ENCODE results near the gene PDXP. TPM values are rescaled to one million over a fixed set of nuclear protein-coding genes. Genes with fewer than 3 reads are reported as not detected.
"Not testable (repeated sequence)": the region's sequence is repeated elsewhere in the genome, so short reads cannot be mapped to it uniquely, and the experiment has no call there.

Gene PDXP
- total RNA-seq, 1 donor from 2014 or later, result 13.7 TPM

DNA sequence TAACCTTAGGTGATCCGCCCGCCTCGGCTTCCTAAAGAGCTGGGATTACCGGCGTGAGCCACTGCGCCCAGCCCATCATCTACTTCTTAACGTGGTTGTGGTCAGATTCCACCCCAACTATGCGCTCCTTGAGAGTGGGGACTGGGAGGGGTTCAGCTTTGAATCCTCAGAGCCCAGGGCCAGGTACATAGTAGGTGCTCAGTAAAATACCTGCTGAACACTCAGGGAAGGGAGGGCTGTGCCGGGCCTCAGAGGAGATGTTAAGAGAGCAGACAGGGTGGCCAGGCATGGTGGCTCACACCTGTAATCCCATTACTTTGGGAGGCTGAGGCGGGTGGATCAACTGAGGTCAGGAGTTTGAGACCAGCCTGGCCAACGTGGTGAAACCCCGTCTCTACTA, 15.7 kb downstream of the PDXP start:
- no peak for DNase-seq (ENCODE audit: low read depth, low spot score)

DNA sequence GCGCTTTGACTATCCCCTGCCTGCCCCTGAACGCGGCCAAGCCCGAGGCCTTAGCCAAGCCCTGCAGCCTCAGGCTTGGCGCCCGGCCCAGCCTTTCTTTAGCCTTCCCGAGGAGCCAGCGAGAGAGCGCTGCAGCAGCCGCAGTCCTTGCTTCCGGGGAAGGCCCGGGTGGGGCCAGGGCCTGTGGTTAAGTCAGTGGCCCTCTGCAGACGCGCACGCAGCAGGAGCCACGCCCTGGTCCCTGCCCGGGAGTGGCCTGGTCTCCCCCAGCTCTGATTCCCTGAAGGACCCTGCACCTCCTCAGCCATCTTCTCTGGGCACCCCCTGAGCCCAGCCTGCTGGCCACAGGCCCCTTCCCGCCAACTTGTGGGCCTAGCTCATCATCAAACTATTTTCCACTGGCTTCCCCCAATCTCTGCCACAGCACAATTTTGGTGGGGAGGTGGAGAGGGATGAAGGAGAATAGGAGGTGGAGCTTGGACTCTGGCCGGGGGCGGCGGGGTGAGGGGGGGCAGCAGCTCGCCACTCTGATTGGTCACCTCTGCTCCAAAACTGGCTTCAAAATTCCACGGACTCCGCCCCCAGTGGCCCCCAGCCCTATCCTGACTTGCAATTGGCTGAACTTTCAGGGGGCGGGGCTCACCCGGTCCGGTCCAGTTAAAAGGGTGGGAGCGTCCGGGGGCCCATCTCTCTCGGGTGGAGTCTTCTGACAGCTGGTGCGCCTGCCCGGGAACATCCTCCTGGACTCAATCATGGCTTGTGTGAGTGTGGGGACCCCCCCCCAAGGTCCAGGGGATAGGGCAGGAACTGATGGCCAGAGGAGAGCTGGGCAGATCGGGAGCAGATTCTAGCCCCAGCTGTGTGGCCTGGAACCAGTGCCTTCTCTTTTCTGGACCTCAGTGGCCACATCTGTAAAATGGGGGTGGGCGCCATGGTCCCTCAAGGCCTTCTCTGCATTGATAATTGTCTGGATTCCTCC, 16.7 kb downstream of the PDXP start, which contains the start of gene LGALS1:
TSS of gene LGALS1 (plus strand) at position 686 of the 979 bp plus-strand sequence. CDS start at position 753, 67 bp downstream.
- DNase-seq (ENCODE audit: low read depth, low spot score), result peak; percentile 75

DNA sequence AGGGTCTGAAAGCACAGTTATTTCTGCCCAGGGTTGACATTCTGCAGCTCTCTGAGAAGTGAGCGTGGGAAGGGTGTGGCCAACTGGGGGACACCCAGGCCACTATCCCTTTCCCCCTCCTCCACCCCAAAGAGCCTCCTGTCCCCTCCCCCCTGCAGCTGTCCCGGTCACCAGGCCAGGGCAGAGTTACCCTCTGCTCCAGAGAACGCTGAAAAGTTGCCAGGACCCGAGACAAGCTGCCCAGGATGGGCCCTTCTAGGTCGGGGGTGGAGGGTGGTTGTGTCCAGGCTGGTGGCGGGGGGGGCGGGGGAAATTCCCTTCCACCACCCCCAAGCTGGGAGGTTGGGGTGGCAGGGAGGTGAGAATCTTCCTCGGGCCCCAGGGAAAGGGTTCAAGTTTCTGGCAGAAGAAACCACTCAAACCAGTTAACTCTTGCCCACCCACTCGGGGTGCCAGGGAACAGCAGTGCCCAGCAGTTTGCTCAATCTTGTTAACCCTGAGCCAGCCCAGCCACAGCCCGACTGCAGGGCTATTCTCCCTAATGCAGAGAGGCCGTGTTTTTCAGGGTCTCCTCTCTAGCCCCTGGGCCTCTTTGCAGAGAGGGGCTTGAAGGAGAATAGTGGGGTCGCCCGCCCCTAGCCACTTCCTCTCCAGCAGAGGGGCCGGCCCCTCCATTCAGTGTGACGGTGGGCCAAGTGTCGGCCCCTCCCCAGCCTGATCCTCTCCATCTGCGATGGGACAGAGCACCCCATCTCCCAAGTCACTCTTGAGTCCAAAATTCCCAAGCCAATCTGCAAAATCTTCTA, 17.6 kb downstream of the PDXP start:
- DNase-seq (ENCODE audit: low read depth, low spot score), result no peak

DNA sequence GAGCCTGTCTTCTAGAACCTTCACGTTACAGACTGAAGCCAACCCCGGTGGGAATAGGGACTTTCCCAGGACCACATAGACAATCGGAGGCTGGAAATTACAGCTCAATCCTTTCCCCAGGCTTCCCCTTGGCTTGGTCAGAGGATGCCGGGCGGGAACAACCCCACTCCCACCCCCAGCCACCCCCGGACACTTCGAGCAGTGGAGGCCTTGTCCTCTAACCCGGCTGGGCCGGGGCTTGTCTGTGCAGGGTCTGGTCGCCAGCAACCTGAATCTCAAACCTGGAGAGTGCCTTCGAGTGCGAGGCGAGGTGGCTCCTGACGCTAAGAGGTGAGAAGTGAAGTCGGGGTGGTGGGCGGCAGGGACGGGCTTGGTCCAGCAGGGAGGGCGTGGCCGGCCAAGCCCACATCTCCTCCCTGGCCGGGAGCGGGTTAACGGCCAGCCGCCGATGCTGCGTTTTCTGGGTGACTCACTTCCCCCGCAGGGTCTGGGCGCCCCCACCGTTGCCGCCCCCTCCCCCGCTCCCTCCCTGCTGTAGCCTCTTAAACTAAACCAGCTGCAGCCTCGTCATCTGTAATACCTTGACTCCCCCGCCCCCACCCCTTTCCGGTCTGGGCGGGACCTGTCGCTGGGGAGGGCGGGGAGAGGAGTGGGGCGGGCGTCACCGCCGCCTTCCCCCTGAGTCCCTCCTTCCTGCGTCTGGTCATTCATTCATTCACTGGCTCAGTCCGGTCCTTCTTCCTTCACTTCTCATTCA, 18.4 kb downstream of the PDXP start:
- DNase-seq (ENCODE audit: low read depth, low spot score), result peak; percentile 83

DNA sequence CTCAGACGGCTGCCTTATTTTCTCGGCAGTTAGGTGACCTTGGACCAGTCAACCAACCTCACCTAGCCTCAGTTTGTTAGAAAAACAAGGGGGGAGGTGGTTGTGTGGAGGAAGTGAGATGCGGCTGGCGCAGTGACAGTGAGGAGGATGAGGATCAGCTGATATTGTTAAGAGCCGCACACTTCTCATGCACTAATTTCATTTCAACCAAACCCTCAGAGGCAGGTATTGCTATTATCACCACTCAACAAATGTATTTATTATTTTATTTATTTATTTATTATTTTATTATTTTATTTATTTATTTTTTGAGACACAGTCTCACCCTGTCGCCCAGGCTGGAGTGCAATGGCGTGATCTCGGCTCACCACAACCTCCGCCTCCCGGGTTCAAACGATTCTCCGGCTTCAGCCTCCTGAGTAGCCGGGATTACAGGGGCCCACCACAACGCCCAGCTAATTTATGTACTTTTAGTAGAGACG, 19.0 kb downstream of the PDXP start:
- DNase-seq (ENCODE audit: low read depth, low spot score), result no peak

DNA sequence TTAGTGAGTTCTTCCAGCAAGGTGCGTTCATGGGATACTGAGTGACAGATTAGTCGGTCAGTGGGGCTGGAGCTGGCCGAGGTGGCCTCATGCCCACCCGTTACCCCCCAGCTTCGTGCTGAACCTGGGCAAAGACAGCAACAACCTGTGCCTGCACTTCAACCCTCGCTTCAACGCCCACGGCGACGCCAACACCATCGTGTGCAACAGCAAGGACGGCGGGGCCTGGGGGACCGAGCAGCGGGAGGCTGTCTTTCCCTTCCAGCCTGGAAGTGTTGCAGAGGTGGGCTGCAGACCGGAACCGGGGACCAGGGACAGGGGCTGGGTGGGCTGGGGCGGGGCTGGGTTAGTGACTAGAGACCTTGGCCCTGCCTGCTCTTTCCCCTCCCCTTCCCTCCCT, 19.8 kb downstream of the PDXP start:
- no peak for DNase-seq (ENCODE audit: low read depth, low spot score)

DNA sequence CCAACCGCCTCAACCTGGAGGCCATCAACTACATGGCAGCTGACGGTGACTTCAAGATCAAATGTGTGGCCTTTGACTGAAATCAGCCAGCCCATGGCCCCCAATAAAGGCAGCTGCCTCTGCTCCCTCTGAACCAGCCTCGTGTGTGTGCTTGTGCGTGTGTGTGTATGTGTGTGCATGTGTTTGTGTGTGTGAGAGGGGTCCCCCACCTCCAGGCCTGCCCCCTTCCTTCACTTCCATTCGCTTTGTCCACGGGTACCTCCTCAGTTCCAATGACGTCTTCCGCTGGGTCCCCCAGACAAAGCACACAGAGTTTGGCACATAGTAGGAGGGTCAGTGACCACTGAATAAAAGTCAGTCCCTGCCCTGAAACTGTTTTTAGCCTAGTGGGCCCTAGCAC, 21.1 kb downstream of the PDXP start:
- DNase-seq (ENCODE audit: low read depth, low spot score), result no peak

DNA sequence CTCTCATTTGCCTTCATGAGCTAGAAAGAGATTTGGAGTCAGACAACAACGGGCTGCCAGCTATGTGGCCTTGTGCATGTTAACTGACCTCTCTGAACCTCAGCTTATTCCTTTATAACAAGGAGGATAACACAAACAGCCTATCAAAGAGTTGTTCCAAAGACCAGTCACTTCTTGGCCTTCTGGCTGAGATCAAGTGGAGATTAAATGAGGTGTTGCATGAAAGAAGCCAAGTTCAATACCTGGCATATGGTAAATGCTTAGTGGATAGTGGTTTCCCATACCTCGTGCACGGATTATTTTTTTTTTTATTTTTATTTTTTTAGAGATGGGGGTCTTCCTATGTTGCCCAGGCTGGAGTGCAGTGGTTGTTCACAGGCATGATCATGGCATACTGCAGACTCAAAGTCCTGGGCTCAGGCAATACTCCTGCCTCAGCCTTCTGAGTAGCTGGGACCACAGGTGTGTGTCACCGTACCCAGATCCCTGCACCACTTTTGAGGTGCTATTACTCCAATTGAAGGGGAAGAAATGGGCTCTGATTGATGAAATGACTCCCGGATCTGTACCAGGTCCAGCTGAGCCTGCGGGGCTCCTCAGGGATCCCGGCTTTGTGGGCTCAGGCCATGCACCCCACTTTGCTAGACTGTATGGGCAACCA, 21.8 kb downstream of the PDXP start:
- no peak for DNase-seq (ENCODE audit: low read depth, low spot score)

DNA sequence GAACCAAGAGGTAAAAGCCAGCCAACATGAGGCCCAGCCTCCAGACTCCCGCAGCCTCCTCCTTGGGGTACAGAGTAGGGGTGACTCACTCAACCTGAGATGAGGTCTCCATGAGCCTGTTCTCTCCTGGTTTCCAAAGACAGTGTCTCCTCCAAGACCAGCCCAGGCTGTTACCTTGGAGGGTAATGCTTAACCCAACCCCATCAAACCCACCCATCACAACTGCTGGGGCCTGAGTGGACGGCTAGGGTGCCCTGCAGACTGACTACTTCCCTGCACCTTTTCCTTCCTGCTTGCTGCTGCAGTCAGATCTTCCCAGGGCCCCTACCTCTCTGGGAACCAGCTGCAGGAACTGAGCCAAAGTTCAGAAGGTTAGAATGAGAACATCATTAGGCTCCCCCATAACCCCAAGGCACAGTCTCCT, 22.5 kb downstream of the PDXP start:
- no peak for DNase-seq (ENCODE audit: low read depth, low spot score)

DNA sequence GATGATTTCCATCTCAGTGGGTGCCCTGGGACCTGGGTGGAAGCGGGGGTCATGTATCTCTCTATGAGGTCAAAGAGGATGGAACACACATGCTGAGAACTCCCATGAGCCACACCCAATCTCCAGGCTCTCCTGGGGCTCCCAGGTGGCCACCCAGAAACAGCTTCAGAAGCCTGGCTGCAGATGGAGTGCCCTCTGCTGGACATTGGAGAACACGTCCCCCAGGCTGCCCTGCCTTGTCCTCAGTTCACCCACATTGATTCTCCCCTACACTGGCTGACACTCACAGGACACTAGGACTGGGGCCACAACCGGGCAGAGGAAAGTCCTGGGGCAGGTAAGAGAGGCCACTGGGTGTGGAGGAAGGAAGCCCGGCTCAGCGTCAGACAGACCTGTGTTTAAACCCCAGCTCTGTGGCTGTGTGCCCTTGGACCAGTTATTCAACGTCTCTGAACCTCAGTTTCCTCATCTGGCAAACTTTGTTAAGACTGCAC, 23.1 kb downstream of the PDXP start:
- DNase-seq (ENCODE audit: low read depth, low spot score), result no peak

DNA sequence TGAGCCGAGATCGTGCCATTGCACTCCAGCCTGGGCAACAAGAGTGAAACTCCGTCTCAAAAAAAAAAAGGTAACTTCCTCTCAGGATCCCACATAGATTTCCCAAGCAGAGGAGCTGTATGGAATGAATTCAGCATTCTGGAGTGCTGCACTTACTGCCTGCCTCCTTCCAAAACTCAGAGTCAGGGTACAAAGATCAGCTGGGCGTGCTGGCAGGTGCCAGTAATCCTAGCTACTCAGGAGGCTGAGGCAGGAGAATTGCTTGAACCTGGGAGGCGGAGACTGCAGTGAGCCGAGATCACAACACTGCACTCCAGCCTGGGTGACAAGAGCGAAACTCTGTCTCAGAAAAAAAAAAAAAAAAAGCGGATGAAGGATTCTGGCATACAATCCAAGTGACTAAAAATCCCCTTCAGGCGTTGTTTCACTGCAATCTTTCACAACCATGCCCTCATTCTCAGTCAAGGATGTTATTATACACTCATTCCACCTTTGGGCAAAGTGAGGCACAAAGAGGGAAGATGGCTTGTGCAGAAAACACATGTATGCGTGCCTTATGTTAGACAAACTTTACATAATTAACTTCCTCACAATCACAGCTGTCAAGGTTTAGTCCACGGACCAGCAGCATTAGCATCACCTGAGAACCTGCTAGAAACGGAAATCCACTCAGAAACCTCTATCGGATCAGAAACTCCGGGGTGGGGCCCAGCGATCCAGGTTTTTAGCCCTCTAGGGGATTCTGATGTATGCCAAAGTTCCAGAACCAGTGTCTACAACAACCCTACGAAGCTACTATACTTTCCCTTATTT, 26.5 kb downstream of the PDXP start:
- no peak for DNase-seq (ENCODE audit: low read depth, low spot score)

DNA sequence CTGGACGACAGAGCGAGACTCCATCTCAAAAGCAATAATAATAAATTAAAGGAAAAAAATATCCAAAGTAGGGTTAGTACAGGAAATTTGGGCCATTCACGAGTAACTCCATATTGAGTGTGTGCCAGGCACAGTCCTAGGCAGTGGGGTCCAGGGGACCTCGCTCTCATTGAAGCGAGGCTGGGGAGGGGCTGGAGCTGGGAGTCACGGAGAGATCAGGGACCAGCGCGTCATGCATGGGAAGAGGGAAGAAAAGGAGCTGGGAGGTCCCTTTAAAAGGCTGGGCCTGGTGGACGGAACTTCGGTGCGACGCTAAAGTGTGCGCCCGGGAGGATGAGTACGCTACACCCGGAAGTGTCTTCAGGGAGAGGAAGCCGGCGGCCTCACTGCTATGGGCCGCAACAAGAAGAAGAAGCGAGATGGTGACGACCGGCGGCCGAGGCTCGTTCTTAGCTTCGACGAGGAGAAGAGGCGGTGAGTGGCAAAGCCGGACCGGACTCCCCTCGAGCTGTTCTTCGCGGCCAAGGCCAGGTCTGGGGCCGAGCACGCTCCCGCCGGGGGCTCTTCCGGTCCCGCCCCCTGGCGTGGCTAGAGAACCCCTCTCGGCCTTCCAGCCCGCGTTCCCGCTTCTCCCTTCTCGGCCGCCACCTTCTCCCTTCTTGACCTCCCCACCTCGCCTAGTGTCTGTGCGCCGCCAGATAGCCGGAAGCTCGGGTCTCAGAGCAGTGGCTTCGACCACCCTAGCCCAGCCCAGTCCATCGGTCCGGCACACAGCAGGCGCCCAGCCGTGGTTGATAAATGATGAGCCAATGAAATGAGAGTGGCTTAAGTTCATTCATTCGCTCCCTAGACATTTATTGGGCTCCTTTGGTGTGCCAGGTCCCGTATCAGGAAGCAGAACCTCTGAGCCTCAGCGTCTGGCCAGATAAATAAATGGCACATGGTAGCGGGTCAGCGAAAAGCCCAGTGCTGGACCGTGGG, 27.8 kb downstream of the PDXP start, which contains the start of gene NOL12:
TSS of gene NOL12 (plus strand) at position 342 of the 981 bp plus-strand sequence. CDS start at position 392, 50 bp downstream.
- peak; percentile 68 for DNase-seq (ENCODE audit: low read depth, low spot score)

DNA sequence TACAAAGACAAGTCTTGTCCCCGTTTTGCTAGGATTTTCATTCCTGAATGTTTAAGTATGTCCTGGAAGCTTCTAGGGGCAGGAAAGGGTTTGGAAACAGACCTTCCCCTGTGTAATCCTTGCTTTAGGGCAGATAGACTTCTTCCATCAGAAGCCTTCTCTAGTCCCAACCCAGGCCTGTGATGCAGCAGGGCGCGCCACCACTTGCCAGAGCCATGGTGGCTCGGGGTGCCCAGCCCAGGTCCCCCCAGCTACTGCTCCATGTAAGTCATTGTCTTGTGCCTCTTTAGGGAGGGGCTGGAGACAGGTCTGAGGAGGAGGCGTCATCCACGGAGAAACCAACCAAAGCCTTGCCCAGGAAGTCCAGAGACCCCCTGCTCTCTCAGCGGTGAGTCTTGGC, 31.9 kb downstream of the PDXP start:
- no peak for DNase-seq (ENCODE audit: low read depth, low spot score)

DNA sequence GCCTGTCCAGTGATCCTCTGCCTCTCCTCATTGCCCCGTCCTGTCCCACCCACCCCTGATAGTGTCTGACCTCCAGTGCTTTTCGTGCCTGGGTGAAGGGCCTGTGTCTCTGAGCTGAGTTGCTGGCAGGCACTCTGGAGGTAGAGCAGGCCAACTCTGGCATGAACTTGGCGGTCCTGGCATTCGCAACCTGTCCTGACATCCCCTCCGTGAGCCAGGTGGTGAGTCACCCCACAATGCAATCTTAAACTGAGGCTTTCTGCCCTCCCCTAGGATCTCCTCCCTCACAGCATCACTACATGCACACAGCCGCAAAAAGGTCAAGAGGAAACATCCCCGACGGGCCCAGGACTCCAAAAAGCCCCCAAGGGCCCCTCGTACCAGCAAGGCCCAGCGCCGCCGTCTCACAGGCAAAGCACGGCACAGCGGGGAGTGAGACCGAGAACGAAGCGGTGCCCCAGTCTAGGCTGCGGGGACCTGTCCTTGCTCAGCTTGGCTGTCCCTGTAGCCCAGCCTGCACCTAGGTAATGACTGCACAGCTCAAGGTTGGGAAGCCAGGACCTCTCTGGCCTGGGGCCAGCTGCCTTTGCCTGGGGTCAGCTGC, 32.5 kb downstream of the PDXP start:
- DNase-seq (ENCODE audit: low read depth, low spot score), result no peak

DNA sequence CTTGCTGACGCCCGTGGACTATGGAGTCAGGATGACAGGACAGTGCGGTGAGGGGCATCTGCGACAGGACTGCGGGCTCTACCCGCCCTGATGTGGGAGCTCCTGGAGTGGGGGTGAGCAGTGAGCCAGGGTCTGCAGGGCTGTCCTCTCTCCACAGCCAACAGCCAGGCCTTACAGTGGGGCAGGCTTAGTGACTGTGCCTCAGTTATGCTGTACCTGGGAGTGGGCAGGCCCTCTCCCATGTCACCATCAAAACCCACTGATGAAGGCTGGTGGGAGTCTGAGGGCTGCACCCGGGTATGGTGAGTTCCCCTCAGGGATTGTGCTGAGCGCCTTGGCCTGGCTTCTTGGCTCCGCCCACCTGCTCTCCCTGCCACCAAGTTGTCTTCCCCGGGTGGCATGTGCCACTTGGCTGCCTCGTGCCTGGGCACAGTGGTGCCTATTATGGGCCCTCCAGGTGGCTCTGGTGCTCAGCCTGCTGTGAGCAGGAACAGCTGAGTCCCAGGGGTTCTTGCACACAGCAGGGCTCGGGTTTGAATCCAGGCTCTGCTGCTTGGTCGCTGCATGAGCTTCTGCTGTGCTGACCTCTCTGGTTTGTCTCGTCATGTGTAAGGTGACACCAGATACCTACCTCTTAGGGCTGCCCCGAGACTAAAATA, 34.2 kb downstream of the PDXP start:
- DNase-seq (ENCODE audit: low read depth, low spot score), result no peak

DNA sequence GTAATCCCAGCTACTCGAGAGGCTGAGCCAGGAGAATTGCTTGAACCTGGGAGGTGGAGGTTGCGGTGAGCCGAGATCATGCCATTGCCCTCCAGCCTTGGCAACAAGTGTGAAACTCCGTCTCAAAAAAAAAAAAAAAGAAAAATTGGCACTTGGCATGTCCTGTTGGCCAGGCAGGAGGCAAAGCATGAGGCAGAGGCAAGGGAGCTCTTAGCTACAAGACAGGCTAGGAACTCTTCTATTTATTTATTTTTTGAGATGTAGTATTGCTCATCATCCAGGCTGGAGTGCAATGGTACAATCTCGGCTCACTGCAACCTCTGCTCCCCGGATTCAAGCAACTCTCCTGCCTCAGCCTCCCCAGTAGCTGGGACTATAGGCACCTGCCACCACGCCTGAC, 35.6 kb downstream of the PDXP start:
- not testable (repeated sequence) for DNase-seq (ENCODE audit: low read depth, low spot score)

DNA sequence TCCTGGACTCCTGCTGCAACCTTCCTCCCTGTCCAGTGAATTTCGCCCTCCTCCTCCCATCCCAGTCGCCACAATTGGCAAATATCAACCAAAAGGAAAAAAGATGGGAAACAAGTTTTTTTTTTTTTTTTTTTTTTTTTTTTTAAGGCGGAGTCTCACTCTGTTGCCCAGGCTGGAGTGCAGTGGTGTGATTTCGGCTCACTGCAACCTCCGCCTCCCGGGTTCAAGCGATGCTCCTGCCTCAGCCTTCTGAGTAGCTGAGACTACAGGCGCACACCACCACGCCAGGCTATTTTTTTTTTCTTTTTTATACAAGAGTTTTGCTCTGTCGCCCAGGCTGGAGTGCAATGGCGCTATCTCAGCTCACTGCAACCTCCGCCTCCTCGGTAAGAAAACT, 37.7 kb downstream of the PDXP start:
- DNase-seq (ENCODE audit: low read depth, low spot score), result not testable (repeated sequence)
